Ovary (tissue), 9 donors: ENCODE data around the gene ADGRB3. TPM values are rescaled to one million over a fixed set of nuclear protein-coding genes. Genes with fewer than 3 reads are reported as not detected.
A peak's percentile ranks its signal among the peaks of the same experiment; 100 is the strongest.
"Not testable (repeated sequence)": the region's sequence is repeated elsewhere in the genome, so short reads cannot be mapped to it uniquely, and the experiment has no call there.

Experiments
- DNase-seq, 5 donors: peaks; one replicate each; pipeline ENCODE4 v3.0.0-alpha.2; 2019 to 2020
- H3K27ac ChIP-seq, 2 donors: fragments of 200-600 bp; one replicate each; pipeline versions ENCODE4 v1.5.1 to v1.8.0; 2019 to 2022
- H3K27me3 ChIP-seq: fragments of 200-600 bp; one replicate; pipeline ENCODE4 v1.8.0; 2022
- H3K36me3 ChIP-seq: fragments of 200-600 bp; sonication (generic); one replicate; pipeline ENCODE4 v1.5.1; 2019
- H3K4me1 ChIP-seq: one replicate; pipeline ENCODE4 v1.8.1; 2013; ENCODE audit warnings: mild to moderate bottlenecking, moderate library complexity; ENCODE audit not compliant: insufficient read depth
- H3K4me3 ChIP-seq: fragments of 200-600 bp; sonication (generic); one replicate; pipeline ENCODE4 v1.5.1; 2017
- H3K9me3 ChIP-seq, 2 donors: fragments of 200-600 bp in 1 of 2; sonication (generic) in 1 of 2; one replicate each; pipeline versions ENCODE4 v1.5.1 to v1.8.1; 2013 to 2019; ENCODE audit warnings: mild to moderate bottlenecking in 1 of 2, moderate library complexity in 1 of 2
- EP300 ChIP-seq: sonication (generic); formaldehyde crosslinking; IDR thresholded peaks from one replicate; pipeline ENCODE4 v1.6.1; 2017; ENCODE audit warnings: antibody characterized with exemption
- POLR2A ChIP-seq: fragments of 450-650 bp; IDR thresholded peaks from one replicate; pipeline ENCODE4 v1.6.1; 2017; ENCODE audit warnings: antibody characterized with exemption, mild to moderate bottlenecking, moderate library complexity
- WGBS, 3 donors: extraction: QIAGEN DNeasy Blood & Tissue Kit in 1 of 3; methylation state at CpG; one replicate each; pipeline versions ENCODE4 v1.1.5 to v1.1.7; 2013 to 2017; 5-methylcytosine and 5-hydroxymethylcytosine counted together
- intact Hi-C, 4 donors: fragments of 100-400 bp; cut with DNase I; formaldehyde crosslinking; loops; one replicate each; pipeline versions ENCODE4 v1.11.0 to v1.15.1; 2022 to 2023
- polyA plus RNA-seq, 2 donors: library from polyadenylated mRNA; stranded (reverse); fragments of 200-250 nt in 1 of 2; fragments of 350-450 nt in 1 of 2; fragmentation: Illumina TruSeq in 1 of 2; extraction: RNeasy Lipid Tissue Mini Kit (QIAGEN cat#74804) in 1 of 2; gene quantifications; one replicate each; pipeline ENCODE4 v1.2.3, GENCODE V29; 2013 to 2014
- total RNA-seq, 7 donors: library from RNA; depleted of rRNA in 2 of 7; stranded (reverse); fragments of >200 nt in 2 of 7; fragmentation: NEBNext Ultra II Directional in 3 of 7; extraction: Animal tissue kit (Norgen Biotek cat#: 25700) in 3 of 7; gene quantifications; one replicate each; pipeline versions ENCODE4 v1.1.0 to v1.2.4, GENCODE V29; 2016 to 2023
- TF ChIP-seq, protein P1 (sequence below), 3 donors: fragments of 450-650 bp in 2 of 3; fragments of 200-600 bp in 1 of 3; IDR thresholded peaks; one replicate each; pipeline versions ENCODE4 v1.5.1 to v1.8.0; 2016 to 2022; ENCODE audit warnings: antibody characterized with exemption in 3 of 3, mild to moderate bottlenecking in 1 of 3
- donor health status: DM: no; HTN: no; CAD: no; lungs with moderate emphysema.
- donor health status: DM: no; HTN: no; CAD: no.
- donor health status: Bipolar disorder and iron deficiency.
- donor health status: DM: yes; HTN: yes; CAD: no.
- donor health status: DM: no; HTN: no; CAD: no.
- donor health status: DM: yes; HTN: yes; CAD: no.

Gene ADGRB3
- total and polyA plus RNA-seq, 9 donors: 0.28 to 3.0 (median 1.4) TPM

DNA sequence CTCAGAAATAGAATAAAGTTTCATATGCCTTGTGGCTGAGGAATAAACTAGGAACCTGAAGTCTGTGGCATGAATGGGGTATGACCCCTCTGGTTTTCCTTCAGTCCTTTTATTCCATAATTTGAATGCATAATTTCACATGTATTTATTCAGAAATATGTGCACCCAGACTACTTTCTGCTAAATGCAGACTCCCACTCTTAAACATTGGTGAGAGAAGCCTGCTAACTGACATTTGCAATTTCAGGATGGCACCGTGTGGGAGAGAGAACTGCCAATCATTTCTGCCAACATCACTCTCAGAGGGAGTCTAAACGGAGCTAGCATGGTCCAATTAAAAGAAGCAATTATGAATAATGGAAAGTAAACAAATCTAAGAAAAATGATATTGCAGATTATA, 141.3 kb downstream of the ADGRB3 start:
- Histone ChIP-seq H3K4me1 (no peaks in the 10 kb centered on the region), H3K27me3 (no peaks in the 10 kb centered on the region), H3K27ac (no peak overlapping the region), H3K9me3 (no peaks in the 10 kb centered on the region), H3K4me3 (no peak overlapping the region), H3K36me3 (no peaks in the 10 kb centered on the region)
- no peak for TF ChIP-seq EP300
- no peak for TF ChIP-seq POLR2A
- TF ChIP-seq, protein P1, sequence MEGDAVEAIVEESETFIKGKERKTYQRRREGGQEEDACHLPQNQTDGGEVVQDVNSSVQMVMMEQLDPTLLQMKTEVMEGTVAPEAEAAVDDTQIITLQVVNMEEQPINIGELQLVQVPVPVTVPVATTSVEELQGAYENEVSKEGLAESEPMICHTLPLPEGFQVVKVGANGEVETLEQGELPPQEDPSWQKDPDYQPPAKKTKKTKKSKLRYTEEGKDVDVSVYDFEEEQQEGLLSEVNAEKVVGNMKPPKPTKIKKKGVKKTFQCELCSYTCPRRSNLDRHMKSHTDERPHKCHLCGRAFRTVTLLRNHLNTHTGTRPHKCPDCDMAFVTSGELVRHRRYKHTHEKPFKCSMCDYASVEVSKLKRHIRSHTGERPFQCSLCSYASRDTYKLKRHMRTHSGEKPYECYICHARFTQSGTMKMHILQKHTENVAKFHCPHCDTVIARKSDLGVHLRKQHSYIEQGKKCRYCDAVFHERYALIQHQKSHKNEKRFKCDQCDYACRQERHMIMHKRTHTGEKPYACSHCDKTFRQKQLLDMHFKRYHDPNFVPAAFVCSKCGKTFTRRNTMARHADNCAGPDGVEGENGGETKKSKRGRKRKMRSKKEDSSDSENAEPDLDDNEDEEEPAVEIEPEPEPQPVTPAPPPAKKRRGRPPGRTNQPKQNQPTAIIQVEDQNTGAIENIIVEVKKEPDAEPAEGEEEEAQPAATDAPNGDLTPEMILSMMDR (IDR thresholded peaks at IDR 0.05): no peak
- intact Hi-C loops: no loop called here
- WGBS, 3 donors: 68 to 71% (median 70%) methylated on average over 2 of the region's 2 CpGs
- DNase-seq: no peak

DNA sequence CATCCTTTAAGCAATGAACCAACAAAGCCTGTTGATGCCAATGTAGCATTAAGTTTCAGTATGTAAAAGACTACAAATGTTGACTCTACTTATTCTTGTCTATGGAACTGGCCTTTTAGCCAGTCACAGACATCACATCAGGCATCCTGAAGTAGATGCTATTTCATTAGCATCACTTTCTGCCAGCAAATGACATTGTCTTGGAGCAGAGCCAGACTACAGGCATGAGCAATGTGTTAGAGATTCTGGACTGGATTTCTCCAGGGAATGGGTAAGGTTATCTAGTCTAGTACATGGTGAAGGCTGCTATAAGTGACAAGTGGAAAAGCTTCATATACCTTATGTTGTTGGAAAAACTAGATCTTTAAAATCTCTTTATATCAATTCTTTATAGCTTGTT, 142.9 kb downstream of the ADGRB3 start:
- H3K27ac ChIP-seq: no peak overlapping the region
- H3K4me1 ChIP-seq: no peaks in the 10 kb centered on the region
- intact Hi-C loops: no loop called here
- no peaks in the 10 kb centered on the region for H3K9me3 ChIP-seq
- no peaks in the 10 kb centered on the region for H3K36me3 ChIP-seq
- no peak overlapping the region for H3K4me3 ChIP-seq
- DNase-seq: no peak
- H3K27me3 ChIP-seq: no peaks in the 10 kb centered on the region
- TF ChIP-seq EP300: no peak
- TF ChIP-seq POLR2A: no peak
- TF ChIP-seq, protein P1 (IDR thresholded peaks at IDR 0.05): no peak

DNA sequence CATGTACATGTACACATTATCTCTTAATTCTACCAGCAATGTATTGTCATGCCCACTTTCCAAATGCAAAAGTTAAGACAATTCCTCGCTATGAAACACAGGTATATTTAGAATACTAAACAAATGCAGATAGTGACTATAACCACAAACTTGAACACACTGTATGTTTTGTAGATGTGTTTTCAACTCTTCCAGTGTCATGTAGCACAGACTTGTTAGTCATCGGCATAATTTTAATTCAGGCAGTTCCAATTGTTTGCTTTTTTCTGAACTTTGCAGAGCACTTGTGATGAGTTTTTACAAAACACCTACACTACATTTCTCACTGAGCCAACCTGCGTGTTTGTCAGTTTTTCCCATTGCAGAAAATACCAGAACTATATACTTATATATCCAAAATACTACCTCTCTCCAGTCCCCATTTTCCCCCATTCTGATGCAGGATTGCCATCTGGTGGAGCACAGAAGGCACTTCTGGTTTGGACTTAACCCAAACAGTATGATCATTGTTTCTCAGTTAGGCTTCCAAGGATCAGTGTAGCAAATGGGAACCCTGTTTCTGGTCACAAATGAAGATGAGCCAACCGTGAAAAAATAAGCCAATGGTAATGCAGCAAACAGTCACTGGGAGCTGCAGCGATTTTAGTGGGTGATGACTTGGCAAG, 143.4 kb downstream of the ADGRB3 start:
- no peak overlapping the region for H3K27ac ChIP-seq
- intact Hi-C loops: no loop called here
- no peak for DNase-seq
- WGBS, 3 donors: 43 to 57% (median 49%) methylated on average over 5 of the region's 5 CpGs
- TF ChIP-seq, protein P1 (IDR thresholded peaks at IDR 0.05): peak in 1 of 3 donors; percentile 20
- no peak for TF ChIP-seq EP300
- TF ChIP-seq POLR2A: no peak
- H3K36me3 ChIP-seq: no peaks in the 10 kb centered on the region
- H3K4me1 ChIP-seq: no peaks in the 10 kb centered on the region
- no peaks in the 10 kb centered on the region for H3K27me3 ChIP-seq
- H3K4me3 ChIP-seq: no peak overlapping the region
- no peaks in the 10 kb centered on the region for H3K9me3 ChIP-seq

DNA sequence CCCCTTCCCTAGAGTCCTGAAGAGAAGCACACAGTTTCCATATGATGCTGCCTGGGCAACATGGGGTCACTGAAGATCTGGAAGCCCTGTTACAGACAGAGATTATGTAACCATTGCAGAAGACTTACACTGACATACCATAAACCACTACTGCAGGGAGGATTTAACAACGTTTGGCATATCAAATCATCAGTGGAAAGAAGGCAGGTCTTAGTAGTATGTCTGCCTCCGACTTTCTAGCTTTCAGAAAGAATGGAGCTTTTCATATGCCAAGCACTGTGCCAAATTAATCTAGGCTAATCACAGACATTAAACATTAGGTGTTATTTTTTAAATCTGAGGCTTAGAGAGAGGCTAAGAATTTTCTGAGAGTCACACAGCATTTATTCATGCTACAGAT, 144.3 kb downstream of the ADGRB3 start:
- H3K4me1 ChIP-seq: no peaks in the 10 kb centered on the region
- no peak overlapping the region for H3K27ac ChIP-seq
- H3K4me3 ChIP-seq: no peak overlapping the region
- H3K36me3 ChIP-seq: no peaks in the 10 kb centered on the region
- no peaks in the 10 kb centered on the region for H3K27me3 ChIP-seq
- TF ChIP-seq POLR2A (no peak), EP300 (no peak)
- TF ChIP-seq, protein P1 (IDR thresholded peaks at IDR 0.05): no peak
- H3K9me3 ChIP-seq: no peaks in the 10 kb centered on the region
- WGBS, 3 donors: 44 to 56% (median 48%) methylated on average over 2 of the region's 2 CpGs
- intact Hi-C loops: no loop called here
- no peak for DNase-seq

DNA sequence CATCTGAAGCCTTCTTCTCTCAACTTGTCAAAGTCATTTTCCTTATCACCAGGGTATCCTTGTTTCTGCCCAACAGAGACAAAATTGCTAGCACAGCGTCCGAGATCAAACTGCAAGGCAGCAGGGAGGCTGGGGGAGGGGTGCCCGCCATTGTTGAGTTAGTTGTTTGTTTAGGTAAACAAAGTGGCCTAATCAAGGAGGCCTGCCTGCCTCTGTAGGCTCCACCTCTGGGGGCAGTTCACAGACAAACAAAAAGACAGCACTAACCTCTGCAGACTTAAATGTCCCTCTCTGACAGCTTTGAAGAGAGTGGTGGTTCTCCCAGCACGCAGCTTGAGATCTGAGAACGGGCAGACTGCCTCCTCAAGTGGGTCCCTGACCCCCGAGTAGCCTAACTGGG, 155.0 kb downstream of the ADGRB3 start:
- 74 to 83% (median 83%) methylated on average over 6 of the region's 6 CpGs for WGBS, 3 donors
- DNase-seq, H3K4me1 ChIP-seq, intact Hi-C loops, H3K9me3 ChIP-seq, H3K4me3 ChIP-seq, H3K36me3 ChIP-seq, H3K27ac ChIP-seq, H3K27me3 ChIP-seq: not testable (repeated sequence)

DNA sequence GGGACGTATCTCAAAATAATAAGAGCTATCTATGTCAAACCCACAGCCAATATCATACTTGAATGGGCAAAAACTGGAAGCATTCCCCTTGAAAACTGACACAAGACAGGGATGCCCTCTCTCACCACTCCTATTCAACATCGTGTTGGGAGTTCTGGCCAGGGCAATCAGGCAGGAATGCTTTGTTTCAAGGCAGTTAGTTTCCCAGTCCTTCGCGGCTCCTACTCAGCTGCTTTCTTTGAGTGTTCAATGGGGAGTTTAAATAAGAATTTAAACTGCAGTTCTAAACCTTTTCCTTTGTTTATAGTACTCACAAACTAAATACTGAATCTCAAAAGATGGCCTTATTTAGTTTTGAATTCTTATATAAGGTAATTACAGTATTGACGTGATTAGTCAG, 179.9 kb downstream of the ADGRB3 start:
- H3K9me3 ChIP-seq, H3K4me3 ChIP-seq, DNase-seq, H3K27me3 ChIP-seq, H3K36me3 ChIP-seq, H3K27ac ChIP-seq, H3K4me1 ChIP-seq, intact Hi-C loops: not testable (repeated sequence)
- WGBS, 3 donors: 78 to 80% (median 79%) methylated on average over 5 of the region's 5 CpGs
